ENCODE measurements around the gene CCDC137. TPM values are rescaled to one million over a fixed set of nuclear protein-coding genes. Genes with fewer than 3 reads are reported as not detected.

CCDC137 gene
- total RNA-seq, 4 donors from 2014 or later = 4.4 to 11.4 (median 8.8) TPM

- H3K27me3 ChIP-seq = no peaks in the 10 kb centered on the region
- H3K27ac ChIP-seq = no peak overlapping the region
- H3K9me3 ChIP-seq = no peaks in the 10 kb centered on the region
- H3K36me3 ChIP-seq = peaks cover 27 to 30% of the 10 kb centered on the region in 2 donors
- no peak overlapping the region for H3K4me3 ChIP-seq (replicated peaks in 1 of 3)
- peaks cover 15 to 21% of the 10 kb centered on the region in 2 donors for H3K4me1 ChIP-seq
- no peak for TF ChIP-seq POLR2A (IDR thresholded peaks at IDR 0.05)
- TF ChIP-seq CTCF (IDR thresholded peaks at IDR 0.05) = no peak
- intact Hi-C loops (cut with DNase I) = no loop called here
- WGBS, 2 donors = 89 to 91% methylated on average over 7 of the region's 7 CpGs
- DNase-seq = no peak
Measured at GRCh38 chr17:81631482-81631881, 35.1 kb upstream of the CCDC137 start.

- intact Hi-C loops (cut with DNase I) = no loop called here
- no peak for DNase-seq
Measured at GRCh38 chr17:81635431-81635830, 31.1 kb upstream of the CCDC137 start.

GRCh38 chr17:81635973-81636504 is 30.5 kb upstream of the CCDC137 start:
- Histone ChIP-seq H3K9me3 (no peaks in the 10 kb centered on the region), H3K36me3 (no peaks in the 10 kb centered on the region), H3K4me1 (peaks cover 15 to 25% of the 10 kb centered on the region in 2 donors), H3K4me3 (replicated peaks in 1 of 3) (peak overlapping the region; percentile 25 to 81 (median 40)), H3K27ac (peak overlapping the region in 1 of 3 donors; percentile 58), H3K27me3 (no peaks in the 10 kb centered on the region)
- DNase-seq = no peak
- TF ChIP-seq POLR2A (IDR thresholded peaks at IDR 0.05) = no peak
- TF ChIP-seq CTCF (IDR thresholded peaks at IDR 0.05) = no peak
- WGBS, 2 donors = 34 to 48% methylated on average over 18 of the region's 18 CpGs
- intact Hi-C loops (cut with DNase I) = no loop called here

More at GRCh38 chr17:81635431-81635830, 31.1 kb upstream of the CCDC137 start:
- WGBS, 2 donors = 60 to 92% methylated on average over 3 to 5 of the region's 5 CpGs
- Histone ChIP-seq H3K27ac (no peak overlapping the region), H3K4me3 (replicated peaks in 1 of 3) (no peak overlapping the region), H3K36me3 (no peaks in the 10 kb centered on the region), H3K27me3 (no peaks in the 10 kb centered on the region), H3K9me3 (no peaks in the 10 kb centered on the region), H3K4me1 (peaks cover 15 to 25% of the 10 kb centered on the region in 2 donors)
- TF ChIP-seq POLR2A (IDR thresholded peaks at IDR 0.05) (no peak), CTCF (IDR thresholded peaks at IDR 0.05) (no peak)

GRCh38 chr17:81636505-81637288 is 29.8 kb upstream of the CCDC137 start, which contains the start of the genes NPLOC4 and TSPAN10:
NPLOC4 (minus strand) TSS chr17:81637112; CDS start chr17:81636930, 182 bp downstream.
TSPAN10 (plus strand) TSS chr17:81637196; CDS start chr17:81642413, 5,217 bp downstream.
- TF ChIP-seq POLR2A (IDR thresholded peaks at IDR 0.05) = peak in 1 of 2 donors; percentile 81
- peak in 1 of 6 experiments; percentile 11 for TF ChIP-seq CTCF (IDR thresholded peaks at IDR 0.05)
- peak within 1 kb of the TSS in 2 of 3 donors; percentile 58 to 82 for H3K27ac ChIP-seq
- WGBS, 2 donors = 0 to 2% methylated on average over 10 to 51 of the region's 77 CpGs
- DNase-seq = peak; percentile 86 to 87
- peaks cover 15 to 25% of the 10 kb centered on the region in 2 donors for H3K4me1 ChIP-seq
- peak within 1 kb of the TSS; percentile 25 to 81 (median 40) for H3K4me3 ChIP-seq (replicated peaks in 1 of 3)
- no peaks in the 10 kb centered on the region for H3K36me3 ChIP-seq
- no peaks in the 10 kb centered on the region for H3K9me3 ChIP-seq
- intact Hi-C loops (cut with DNase I) = no loop called here
- no peaks in the 10 kb centered on the region for H3K27me3 ChIP-seq

- Histone ChIP-seq H3K4me1 (peaks cover 15 to 25% of the 10 kb centered on the region in 2 donors), H3K27me3 (no peaks in the 10 kb centered on the region), H3K27ac (no peak overlapping the region), H3K9me3 (no peaks in the 10 kb centered on the region), H3K4me3 (replicated peaks in 1 of 3) (no peak overlapping the region), H3K36me3 (no peaks in the 10 kb centered on the region)
- WGBS, 2 donors = 79 to 88% methylated on average over 4 of the region's 4 CpGs
- TF ChIP-seq CTCF (IDR thresholded peaks at IDR 0.05) (no peak), POLR2A (IDR thresholded peaks at IDR 0.05) (no peak)
- intact Hi-C loops (cut with DNase I) = no loop called here
- DNase-seq = no peak
Measured at GRCh38 chr17:81638683-81639082, 27.9 kb upstream of the CCDC137 start.

Measured in thyroid gland (tissue), 4 donors.